ENCODE data around the gene LCN10.

DNA sequence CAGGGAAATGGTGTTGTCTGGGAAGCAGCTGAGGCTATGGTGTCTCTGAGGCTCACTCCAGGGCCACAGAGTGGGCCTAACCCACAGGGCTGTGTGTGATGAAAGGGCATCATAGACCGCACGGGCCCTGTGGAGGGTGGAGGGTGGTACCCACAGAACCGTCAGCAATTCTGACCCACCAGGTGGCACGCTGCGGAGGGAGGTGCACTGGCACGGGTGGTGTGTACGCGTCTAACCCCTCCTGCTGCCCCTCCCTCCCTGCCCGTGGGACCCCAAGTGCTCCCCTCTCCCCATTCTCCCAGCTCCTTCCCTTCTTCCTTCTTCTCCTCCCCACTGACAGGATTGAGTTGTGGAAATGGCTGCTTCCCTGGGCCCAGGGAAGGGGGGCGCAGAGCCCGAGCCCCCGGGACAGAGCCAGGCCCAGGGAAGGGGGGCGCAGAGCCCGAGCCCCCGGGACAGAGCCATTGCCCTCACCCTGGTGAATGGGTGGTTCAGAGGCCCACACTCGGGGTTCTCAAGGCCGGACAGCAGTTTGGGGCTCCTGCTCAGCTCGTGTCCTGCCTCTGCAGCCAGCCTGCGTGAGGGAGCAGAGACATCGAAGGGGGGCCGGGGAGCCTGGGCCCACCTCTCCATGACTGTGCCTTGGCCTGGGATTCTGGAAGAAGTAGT is 6.8 kb downstream of the LCN10 start:
- TF ChIP-seq, protein P1, sequence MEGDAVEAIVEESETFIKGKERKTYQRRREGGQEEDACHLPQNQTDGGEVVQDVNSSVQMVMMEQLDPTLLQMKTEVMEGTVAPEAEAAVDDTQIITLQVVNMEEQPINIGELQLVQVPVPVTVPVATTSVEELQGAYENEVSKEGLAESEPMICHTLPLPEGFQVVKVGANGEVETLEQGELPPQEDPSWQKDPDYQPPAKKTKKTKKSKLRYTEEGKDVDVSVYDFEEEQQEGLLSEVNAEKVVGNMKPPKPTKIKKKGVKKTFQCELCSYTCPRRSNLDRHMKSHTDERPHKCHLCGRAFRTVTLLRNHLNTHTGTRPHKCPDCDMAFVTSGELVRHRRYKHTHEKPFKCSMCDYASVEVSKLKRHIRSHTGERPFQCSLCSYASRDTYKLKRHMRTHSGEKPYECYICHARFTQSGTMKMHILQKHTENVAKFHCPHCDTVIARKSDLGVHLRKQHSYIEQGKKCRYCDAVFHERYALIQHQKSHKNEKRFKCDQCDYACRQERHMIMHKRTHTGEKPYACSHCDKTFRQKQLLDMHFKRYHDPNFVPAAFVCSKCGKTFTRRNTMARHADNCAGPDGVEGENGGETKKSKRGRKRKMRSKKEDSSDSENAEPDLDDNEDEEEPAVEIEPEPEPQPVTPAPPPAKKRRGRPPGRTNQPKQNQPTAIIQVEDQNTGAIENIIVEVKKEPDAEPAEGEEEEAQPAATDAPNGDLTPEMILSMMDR (IDR thresholded peaks at IDR 0.05): no peak
- no peak for TF ChIP-seq POLR2A (IDR thresholded peaks at IDR 0.05)
- no peak for TF ChIP-seq POLR2AphosphoS5 (IDR thresholded peaks at IDR 0.05)
- no peak for TF ChIP-seq EP300 (IDR thresholded peaks at IDR 0.05; ENCODE audit: low read depth)

Measured in transverse colon (tissue), 4 donors.